ENCODE results near the gene BIN2. TPM values are rescaled to one million over a fixed set of nuclear protein-coding genes. Genes with fewer than 3 reads are reported as not detected.
"Not testable (repeated sequence)": the region's sequence is repeated elsewhere in the genome, so short reads cannot be mapped to it uniquely, and the experiment has no call there.

Gene BIN2
- total RNA-seq, 1 experiment from 2014 or later: not detected

- Histone ChIP-seq H2AFZ (ENCODE audit: low read length) (no peak overlapping the region), H2BK12ac (ENCODE audit: insufficient read length, low read depth, low read length) (no peak overlapping the region), H4K20me1 (ENCODE audit: control insufficient read depth, insufficient read depth, insufficient read length) (no peaks in the 10 kb centered on the region), H3K9me3 (ENCODE audit: control insufficient read depth, low read depth, low read length) (no peaks in the 10 kb centered on the region), H3K18ac (ENCODE audit: insufficient read length, low read depth, low read length) (no peak overlapping the region), H4K91ac (ENCODE audit: insufficient read length, low read depth, low read length) (no peak overlapping the region), H2BK120ac (ENCODE audit: low read depth, low read length, poor library complexity, severe bottlenecking) (no peak overlapping the region), H3K27ac (ENCODE audit: insufficient read length, low read depth, low read length) (no peak overlapping the region), H2AK5ac (ENCODE audit: insufficient read length, low read length) (no peak overlapping the region), H3T11ph (ENCODE audit: low read length) (no peak overlapping the region), H3K79me1 (ENCODE audit: insufficient read depth, low read depth, low read length, poor library complexity, severe bottlenecking) (no peaks in the 10 kb centered on the region), H3K23ac (ENCODE audit: insufficient read length, low read depth, low read length) (no peak overlapping the region), H3K27me3 (ENCODE audit: insufficient read depth, low read length) (no peaks in the 10 kb centered on the region), H2BK20ac (ENCODE audit: low read depth, low read length, poor library complexity, severe bottlenecking) (no peak overlapping the region), H2BK15ac (ENCODE audit: low read depth, low read length) (no peak overlapping the region), H3K23me2 (ENCODE audit: insufficient read length, low read depth, low read length, poor library complexity, severe bottlenecking) (no peaks in the 10 kb centered on the region), H2BK5ac (ENCODE audit: insufficient read length, low read length) (no peak overlapping the region), H3K9ac (ENCODE audit: extremely low read depth, insufficient read length, low read length) (no peak overlapping the region), H3K4ac (ENCODE audit: low read depth, low read length) (no peak overlapping the region), H3K4me2 (ENCODE audit: insufficient read depth, insufficient read length, low read length) (no peak overlapping the region), H3K14ac (ENCODE audit: insufficient read depth, low read length) (no peak overlapping the region), H3K4me1 (ENCODE audit: insufficient read depth, low read length) (no peaks in the 10 kb centered on the region), H3K79me2 (ENCODE audit: insufficient read depth, low read length) (no peaks in the 10 kb centered on the region), H3K56ac (ENCODE audit: insufficient read length, low read depth, low read length) (no peak overlapping the region), H4K8ac (replicated peaks; ENCODE audit: insufficient read length, low read depth, low read length) (no peak overlapping the region), H4K5ac (ENCODE audit: insufficient read length, low read depth, low read length) (no peak overlapping the region)
- peaks cover 10 to 15% of the 10 kb centered on the region in 2 experiments; a peak in 3 of 4 replicates for H3K4me1 Mint-ChIP-seq
- TF ChIP-seq CTCF (conservative IDR thresholded peaks at IDR 0.05): no peak
- no peaks in the 10 kb centered on the region for H3K36me3 Mint-ChIP-seq (ENCODE audit: insufficient read depth in 1 of 3, low read depth in 3 of 3)
- H3K4me3 Mint-ChIP-seq: no peak overlapping the region
- no peaks in the 10 kb centered on the region for H3K9me3 Mint-ChIP-seq
- no peaks in the 10 kb centered on the region for H3K27me3 Mint-ChIP-seq (ENCODE audit: low read depth)
- no peak overlapping the region for H3K27ac Mint-ChIP-seq
- no peak for DNase-seq
- no CpG with 5 or more reads among the region's 5 CpGs for WGBS (ENCODE audit: extremely low coverage, insufficient read length, low lambda C conversion rate)
Measured at GRCh38 chr12:51295651-51296050, 28.3 kb downstream of the BIN2 start.

GRCh38 chr12:51294097-51294496, 29.9 kb downstream of the BIN2 start:
- H2BK15ac ChIP-seq (ENCODE audit: low read depth, low read length); H3K27me3 ChIP-seq (ENCODE audit: insufficient read depth, low read length); H3K9me3 ChIP-seq (ENCODE audit: control insufficient read depth, low read depth, low read length); H3K79me2 ChIP-seq (ENCODE audit: insufficient read depth, low read length); H2BK20ac ChIP-seq (ENCODE audit: low read depth, low read length, poor library complexity, severe bottlenecking); H3K23me2 ChIP-seq (ENCODE audit: insufficient read length, low read depth, low read length, poor library complexity, severe bottlenecking); H3K36me3 Mint-ChIP-seq (ENCODE audit: insufficient read depth in 1 of 3, low read depth in 3 of 3); H2BK120ac ChIP-seq (ENCODE audit: low read depth, low read length, poor library complexity, severe bottlenecking); H3K4me1 ChIP-seq (ENCODE audit: insufficient read depth, low read length); H4K91ac ChIP-seq (ENCODE audit: insufficient read length, low read depth, low read length); H4K5ac ChIP-seq (ENCODE audit: insufficient read length, low read depth, low read length); H3K4ac ChIP-seq (ENCODE audit: low read depth, low read length); H3K4me2 ChIP-seq (ENCODE audit: insufficient read depth, insufficient read length, low read length); H3K9me3 Mint-ChIP-seq; H3T11ph ChIP-seq (ENCODE audit: low read length); H3K18ac ChIP-seq (ENCODE audit: insufficient read length, low read depth, low read length); DNase-seq; H2BK12ac ChIP-seq (ENCODE audit: insufficient read length, low read depth, low read length); H3K23ac ChIP-seq (ENCODE audit: insufficient read length, low read depth, low read length); H4K8ac ChIP-seq (replicated peaks; ENCODE audit: insufficient read length, low read depth, low read length); H3K27ac Mint-ChIP-seq; H2AFZ ChIP-seq (ENCODE audit: low read length); H4K20me1 ChIP-seq (ENCODE audit: control insufficient read depth, insufficient read depth, insufficient read length); H3K4me3 Mint-ChIP-seq; H3K9ac ChIP-seq (ENCODE audit: extremely low read depth, insufficient read length, low read length); H3K79me1 ChIP-seq (ENCODE audit: insufficient read depth, low read depth, low read length, poor library complexity, severe bottlenecking); H3K27ac ChIP-seq (ENCODE audit: insufficient read length, low read depth, low read length); H2BK5ac ChIP-seq (ENCODE audit: insufficient read length, low read length); H3K56ac ChIP-seq (ENCODE audit: insufficient read length, low read depth, low read length); H3K14ac ChIP-seq (ENCODE audit: insufficient read depth, low read length); H3K27me3 Mint-ChIP-seq (ENCODE audit: low read depth); H2AK5ac ChIP-seq (ENCODE audit: insufficient read length, low read length): not testable (repeated sequence)
- WGBS (ENCODE audit: extremely low coverage, insufficient read length, low lambda C conversion rate): no CpG with 5 or more reads among the region's 10 CpGs
- peaks cover 10 to 12% of the 10 kb centered on the region in 2 experiments; a peak in 3 of 4 replicates for H3K4me1 Mint-ChIP-seq
